Ramos (cell line): ENCODE measurements around the gene SAPCD1.
"Not testable (repeated sequence)": the region's sequence is repeated elsewhere in the genome, so short reads cannot be mapped to it uniquely, and the experiment has no call there.

ENCODE experiments used
- in situ Hi-C: fragments of 300-500 bp; cut with MboI; formaldehyde crosslinking; loops from one replicate; pipeline ENCODE4 v1.14.3; 2022; ENCODE audit warnings: low sequenced_read_pairs; ENCODE audit not compliant: unreplicated experiment

SAPCD1 gene

GRCh38 chr6:31775633-31776484 lies 13.4 kb downstream of the SAPCD1 start:
- in situ Hi-C loops = no loop called here

GRCh38 chr6:31776485-31776988 lies 14.1 kb downstream of the SAPCD1 start:
- in situ Hi-C loops = no loop called here

GRCh38 chr6:31776989-31777666 lies 14.7 kb downstream of the SAPCD1 start, which contains the start of gene VWA7:
TSS of gene VWA7 (minus strand) at chr6:31777328. CDS start at chr6:31776779, 549 bp downstream.
- in situ Hi-C loops = no loop called here

- in situ Hi-C loops = no loop called here
Measured at GRCh38 chr6:31777667-31778050, 15.2 kb downstream of the SAPCD1 start.

- in situ Hi-C loops = no loop called here
Measured at GRCh38 chr6:31778193-31778592, 15.7 kb downstream of the SAPCD1 start.

GRCh38 chr6:31778999-31779885 lies 16.8 kb downstream of the SAPCD1 start:
- in situ Hi-C loops = no loop called here

- in situ Hi-C loops = no loop called here
Measured at GRCh38 chr6:31779908-31780307, 17.5 kb downstream of the SAPCD1 start.

- in situ Hi-C loops = no loop called here
Measured at GRCh38 chr6:31780507-31781243, 18.2 kb downstream of the SAPCD1 start.

- in situ Hi-C loops = no loop called here
Measured at GRCh38 chr6:31781244-31782125, 19.0 kb downstream of the SAPCD1 start.

GRCh38 chr6:31782126-31782855 lies 19.8 kb downstream of the SAPCD1 start:
- in situ Hi-C loops = no loop called here

- in situ Hi-C loops = no loop called here
Measured at GRCh38 chr6:31784098-31784925, 21.9 kb downstream of the SAPCD1 start.

- in situ Hi-C loops = no loop called here
Measured at GRCh38 chr6:31785475-31785874, 23.0 kb downstream of the SAPCD1 start.

- in situ Hi-C loops = no loop called here
Measured at GRCh38 chr6:31791324-31792089, 29.1 kb downstream of the SAPCD1 start.

GRCh38 chr6:31792090-31792374 lies 29.6 kb downstream of the SAPCD1 start:
- in situ Hi-C loops = no loop called here

- in situ Hi-C loops = no loop called here
Measured at GRCh38 chr6:31792761-31793171, 30.3 kb downstream of the SAPCD1 start.

GRCh38 chr6:31793927-31794245 lies 31.4 kb downstream of the SAPCD1 start:
- in situ Hi-C loops = not testable (repeated sequence)

- in situ Hi-C loops = no loop called here
Measured at GRCh38 chr6:31794294-31794865, 31.9 kb downstream of the SAPCD1 start.
